ENCODE measurements around the gene DPY30.
"Not testable (repeated sequence)": the region's sequence is repeated elsewhere in the genome, so short reads cannot be mapped to it uniquely, and the experiment has no call there.

Gene DPY30
- total RNA-seq: 11.4 reads per million, percentile 34 among the genes with 10 or more reads in this experiment

DNA sequence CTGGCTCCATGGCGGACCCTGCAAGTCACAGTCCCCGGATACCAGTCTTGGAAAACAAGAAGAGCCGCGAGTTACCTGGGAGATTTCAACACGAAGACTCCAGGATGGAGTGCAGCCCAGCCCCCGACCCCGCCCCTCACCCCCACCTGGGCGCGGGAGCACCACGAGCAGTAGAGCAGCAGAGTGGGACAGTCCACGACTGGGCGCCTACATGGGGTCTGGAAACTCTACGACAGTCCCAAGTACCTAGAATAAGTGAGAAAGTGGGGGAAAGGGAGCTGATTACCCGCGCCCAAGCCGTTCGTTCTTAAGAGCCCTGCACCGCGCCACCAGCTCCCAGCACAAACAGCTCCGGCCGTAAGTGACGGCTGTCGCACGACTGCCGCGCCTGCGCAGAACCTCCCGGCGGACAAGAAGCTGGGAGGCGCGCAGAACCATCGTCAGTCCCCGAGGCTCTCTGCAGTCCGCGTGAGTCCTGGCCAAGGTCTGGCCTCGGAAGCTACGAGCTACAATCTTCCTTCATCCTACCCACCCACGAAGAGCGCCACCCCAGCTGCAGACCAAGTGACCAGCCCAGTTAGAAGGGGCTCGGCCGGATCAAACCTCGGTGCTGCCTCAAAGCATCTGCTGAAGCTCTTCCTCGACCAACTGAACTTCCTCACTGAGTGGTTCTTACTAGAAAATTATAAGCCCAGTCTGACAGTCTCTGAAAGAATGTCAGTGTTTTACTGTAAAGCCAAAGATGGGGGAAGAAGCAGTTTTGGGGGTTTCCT, at the start of gene DPY30:
Gene DPY30, minus strand, starts transcription at position 359 of the 773 bp plus-strand sequence. Its CDS starts 349 bp downstream, at position 10.
- DNase-seq: peak; percentile 87

DNA sequence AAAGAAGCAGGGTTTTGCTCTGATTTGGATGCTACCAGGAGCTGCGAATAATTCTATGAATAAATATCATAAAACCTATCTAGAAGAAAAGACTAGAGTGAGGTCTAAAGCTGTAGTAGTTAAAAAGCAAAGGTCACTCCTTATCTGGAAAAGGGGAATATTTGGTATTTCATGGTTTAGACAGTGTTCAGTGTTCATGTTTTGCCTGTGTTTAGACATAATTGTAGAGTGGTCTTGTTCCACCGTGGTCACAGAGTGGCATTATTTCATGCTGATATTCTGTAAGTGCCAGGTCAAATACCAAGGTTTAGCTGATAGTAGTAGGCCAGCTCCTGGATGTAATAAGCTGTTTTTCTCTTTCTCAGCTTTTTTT, 34.5 kb upstream of the DPY30 start:
- DNase-seq: no peak

DNA sequence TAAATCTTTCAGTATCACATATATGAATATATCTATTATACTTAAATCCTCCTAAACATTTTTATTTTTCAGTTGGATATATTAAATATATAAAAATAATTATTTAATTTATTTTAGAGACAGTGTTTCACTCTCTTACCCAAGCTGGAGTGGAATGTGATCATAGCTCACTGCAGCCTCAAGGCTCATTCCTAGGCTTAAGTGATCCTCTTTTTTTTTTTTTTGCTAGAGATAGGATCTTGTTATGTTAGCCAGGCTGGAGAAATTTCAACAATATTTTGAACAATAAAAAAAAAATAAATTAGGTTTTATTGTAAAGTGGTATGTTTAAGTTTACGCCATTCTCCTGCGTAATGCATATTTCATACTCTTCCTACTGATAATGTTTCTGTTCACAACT, 27.9 kb upstream of the DPY30 start:
- no peak for DNase-seq

DNA sequence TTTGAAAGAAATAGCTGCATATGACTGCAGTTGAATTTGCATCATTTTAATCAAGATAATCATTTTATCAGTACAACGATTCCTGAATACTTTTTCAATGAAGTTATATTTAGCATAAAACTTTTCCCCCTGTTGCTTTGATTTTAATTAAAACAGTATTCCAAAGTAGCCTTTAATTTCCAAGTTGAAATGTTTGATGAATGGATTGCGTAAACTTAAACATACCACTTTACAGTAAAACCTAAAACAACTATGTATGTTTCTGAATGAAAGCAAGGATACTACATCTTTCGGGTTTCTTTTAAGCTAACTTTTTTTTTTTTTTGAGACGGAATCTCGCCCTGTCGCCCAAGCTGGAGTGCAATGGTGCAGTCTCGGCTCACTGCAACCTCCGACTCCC, 25.1 kb upstream of the DPY30 start:
- DNase-seq: no peak

DNA sequence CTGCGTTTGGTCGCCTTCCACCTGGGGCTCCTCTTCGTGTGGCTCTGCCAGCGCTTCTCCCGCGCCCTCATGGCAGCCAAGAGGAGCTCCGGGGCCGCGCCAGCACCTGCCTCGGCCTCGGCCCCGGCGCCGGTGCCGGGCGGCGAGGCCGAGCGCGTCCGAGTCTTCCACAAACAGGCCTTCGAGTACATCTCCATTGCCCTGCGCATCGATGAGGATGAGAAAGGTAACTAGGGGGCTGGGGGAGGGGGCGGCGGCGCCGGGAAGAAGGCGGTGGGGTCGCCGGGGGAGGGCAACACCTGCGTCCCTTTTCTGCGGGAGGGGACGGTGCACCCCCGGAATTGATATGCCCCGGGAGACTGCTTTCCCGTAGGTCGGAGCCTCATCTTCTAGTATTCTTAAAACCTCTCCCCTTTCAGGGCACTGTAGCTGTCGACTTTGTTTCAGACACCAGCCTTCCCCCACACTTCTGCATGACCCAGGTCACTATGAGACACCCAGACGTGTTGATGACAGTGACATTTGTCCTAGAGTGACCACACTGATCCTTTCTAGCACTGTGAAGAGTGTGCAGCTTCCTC, 24.5 kb upstream of the DPY30 start:
- no peak for DNase-seq

DNA sequence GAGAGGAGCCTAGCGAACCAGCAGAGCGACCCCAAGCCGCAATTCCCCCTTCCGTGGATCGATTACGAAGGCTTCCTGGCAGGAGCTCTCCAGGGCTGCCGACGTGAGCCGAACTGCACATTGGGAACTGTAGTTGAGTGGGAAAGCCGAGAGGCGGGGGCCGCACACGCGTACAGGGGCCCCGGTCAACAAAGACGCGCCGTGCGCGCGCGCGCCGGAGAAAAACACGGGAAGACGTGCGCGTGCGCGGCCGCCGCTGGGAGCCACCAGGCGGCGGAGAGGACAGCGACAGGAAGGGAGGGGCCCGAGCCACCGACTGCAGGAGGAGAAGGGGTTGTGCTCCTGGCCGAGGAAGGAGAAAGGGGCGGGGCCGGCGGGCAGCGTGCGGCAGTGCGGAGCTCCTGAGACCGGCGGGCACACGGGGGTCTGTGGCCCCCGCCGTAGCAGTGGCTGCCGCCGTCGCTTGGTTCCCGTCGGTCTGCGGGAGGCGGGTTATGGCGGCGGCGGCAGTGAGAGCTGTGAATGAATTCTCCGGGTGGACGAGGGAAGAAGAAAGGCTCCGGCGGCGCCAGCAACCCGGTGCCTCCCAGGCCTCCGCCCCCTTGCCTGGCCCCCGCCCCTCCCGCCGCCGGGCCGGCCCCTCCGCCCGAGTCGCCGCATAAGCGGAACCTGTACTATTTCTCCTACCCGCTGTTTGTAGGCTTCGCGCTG, 23.9 kb upstream of the DPY30 start, which contains the start of gene SPAST:
Gene SPAST, plus strand, starts transcription at position 247 of the 711 bp plus-strand sequence. Its CDS starts 276 bp downstream, at position 523.
- DNase-seq: peak; percentile 94

DNA sequence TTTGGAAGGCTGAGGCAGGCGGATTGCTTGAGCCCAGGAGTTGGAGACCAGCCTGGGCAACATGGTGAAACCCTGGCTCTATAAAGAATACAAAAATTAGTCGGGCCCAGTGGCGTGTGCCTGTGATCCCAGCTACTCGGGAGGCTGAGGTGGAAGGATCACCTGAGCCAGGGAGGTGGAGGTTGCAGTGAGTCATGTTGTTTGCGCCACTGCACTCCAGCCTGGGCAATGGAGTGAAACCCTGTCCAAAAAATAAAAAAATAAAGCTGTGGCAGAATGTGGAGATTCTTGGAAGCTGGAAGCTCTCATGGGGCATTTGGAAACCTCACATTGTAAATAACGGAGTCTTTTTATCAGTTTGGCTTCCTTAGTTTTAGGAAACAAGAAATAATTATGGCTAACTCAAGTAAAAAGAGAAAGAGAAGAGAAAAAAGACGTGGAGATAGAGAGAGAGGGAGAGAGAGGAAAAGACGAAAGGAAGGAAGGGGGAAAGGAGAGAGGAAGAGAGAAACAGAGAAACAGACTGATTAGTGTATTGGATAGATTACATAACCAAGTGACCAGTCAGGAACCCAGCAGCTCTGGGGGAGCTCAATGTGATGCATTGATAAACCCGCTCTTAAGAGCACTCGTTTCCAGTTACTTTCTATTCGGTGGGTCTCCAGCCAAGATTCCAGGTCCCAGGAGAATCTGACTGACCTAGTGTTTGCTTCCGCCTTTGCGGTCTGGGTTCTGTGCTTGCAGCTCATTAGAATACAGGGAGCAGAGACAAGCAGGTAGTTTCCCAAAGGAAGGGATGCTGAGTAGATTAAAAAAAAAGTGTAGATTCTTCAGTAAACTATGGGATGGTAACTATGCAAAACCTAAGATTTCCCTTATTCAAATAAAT, 22.6 kb upstream of the DPY30 start:
- no peak for DNase-seq

DNA sequence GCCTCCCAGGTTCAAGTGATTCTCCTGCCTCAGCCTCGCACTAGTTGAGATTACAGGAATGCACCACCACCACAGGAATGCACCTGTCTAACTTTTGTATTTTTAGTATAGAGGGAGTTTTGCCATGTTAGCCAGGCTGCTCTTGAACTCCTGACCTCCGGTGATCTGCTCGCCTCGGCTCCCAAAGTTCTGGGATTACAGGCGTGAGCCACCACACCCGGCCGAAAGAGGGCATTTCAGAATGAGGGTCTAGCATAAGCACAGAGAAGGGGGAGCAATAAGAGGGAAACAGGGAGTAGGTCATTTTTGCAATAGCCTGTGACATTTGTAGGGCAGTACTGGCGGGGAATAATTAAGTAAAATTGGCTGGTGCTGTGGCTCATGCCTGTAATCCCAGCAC, 21.8 kb upstream of the DPY30 start:
- no peak for DNase-seq

DNA sequence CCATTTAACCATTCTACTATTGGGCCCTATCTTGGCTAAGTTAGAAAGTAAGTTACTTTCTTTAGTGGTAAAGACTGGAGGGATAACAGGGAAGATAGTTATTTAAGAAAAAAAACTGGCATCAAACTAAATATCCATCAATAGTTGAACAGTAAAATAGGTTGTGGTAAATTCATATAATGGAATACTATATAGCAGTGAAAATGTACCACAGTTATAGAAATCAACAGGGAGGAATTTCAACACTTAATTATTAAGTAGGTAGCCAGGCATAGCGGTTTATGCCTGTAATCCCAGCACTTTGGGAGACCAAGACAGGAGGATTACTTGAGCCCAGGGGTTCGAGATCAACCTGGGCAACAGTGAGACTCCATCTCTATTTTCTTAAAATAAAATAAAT, 20.7 kb upstream of the DPY30 start:
- no peak for DNase-seq

DNA sequence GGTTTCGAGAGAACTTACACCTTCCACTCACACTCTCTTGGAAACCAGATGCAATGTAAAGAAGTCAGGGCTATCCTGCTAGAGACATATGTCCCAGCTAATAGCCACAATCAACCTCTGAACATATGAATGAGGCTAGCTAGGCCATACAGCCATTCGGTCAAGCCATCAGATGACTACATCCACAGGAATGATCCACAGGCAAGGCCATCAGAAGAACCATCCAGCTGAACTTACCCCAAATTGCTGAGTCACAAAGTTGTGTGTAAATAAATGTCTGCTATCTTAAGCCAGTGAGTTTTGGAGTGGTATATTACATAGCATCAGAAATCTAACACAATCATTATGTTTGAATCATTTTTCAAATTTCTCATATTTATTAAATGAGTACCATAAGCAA, 18.5 kb upstream of the DPY30 start:
- no peak for DNase-seq

DNA sequence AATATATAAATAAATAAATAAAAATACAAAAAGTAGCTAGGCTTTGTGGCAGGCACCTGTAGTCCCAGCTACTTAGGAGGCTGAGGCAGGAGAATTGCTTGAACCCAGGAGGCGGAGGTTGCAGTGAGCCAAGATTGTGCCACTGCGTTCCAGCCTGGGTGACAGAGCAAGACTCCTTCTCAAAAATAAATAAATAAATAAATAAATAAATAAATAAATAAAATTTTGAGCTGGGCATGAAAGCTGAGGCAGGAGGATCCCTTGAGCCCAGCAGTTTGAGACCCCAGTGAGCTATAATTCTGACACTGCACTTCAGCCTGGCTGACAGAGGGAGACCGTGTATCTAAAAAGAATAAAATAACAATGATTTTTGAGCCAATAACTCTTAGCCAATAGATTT, 15.0 kb upstream of the DPY30 start:
- not testable (repeated sequence) for DNase-seq

DNA sequence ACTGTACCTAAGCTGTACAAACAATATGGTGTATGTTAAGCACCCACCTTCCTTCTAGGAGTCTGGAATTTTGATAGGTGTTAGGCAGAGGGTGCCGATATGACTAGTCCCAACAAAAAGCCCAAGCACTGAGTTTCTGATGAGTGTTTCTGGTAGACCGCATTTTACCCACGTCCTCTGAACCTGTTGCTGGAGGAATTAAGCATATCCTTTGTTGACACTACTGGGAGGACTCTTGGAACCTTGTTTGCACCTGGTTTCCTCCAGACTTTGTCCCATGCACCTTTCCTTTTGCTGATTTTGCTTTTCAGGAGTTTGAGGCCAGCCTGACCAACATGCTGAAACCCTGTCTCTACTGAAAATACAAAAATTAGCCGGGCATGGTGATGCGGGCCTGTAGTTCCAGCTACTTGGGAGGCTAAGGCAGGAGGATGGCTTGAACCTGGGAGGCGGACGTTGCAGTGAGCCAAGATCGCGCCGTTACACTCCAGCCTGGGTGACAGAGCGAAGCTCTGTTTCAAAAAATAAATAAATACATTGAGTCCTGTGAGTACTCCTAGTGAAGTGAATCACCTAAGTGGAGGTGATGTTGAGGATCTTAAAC, 12.3 kb upstream of the DPY30 start:
- DNase-seq: no peak

DNA sequence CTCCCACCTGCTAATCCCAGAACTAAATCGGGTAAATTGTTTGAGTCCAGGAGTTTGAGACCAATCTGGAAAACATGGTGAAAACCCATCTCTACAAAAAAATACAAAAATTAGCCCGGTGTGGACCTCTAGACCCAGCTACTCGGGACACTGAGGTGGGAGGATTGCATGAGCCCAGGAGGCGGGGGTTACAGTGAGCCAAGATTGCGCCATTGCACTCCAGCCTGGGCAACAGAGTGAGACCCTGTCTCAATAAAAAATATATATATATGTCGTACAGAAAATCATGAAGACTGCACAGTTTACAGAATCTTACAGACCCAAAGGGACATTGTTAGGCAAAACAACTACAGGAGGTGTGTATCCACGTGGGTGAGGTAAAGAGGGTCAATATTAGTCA, 4.0 kb upstream of the DPY30 start:
- no peak for DNase-seq

DNA sequence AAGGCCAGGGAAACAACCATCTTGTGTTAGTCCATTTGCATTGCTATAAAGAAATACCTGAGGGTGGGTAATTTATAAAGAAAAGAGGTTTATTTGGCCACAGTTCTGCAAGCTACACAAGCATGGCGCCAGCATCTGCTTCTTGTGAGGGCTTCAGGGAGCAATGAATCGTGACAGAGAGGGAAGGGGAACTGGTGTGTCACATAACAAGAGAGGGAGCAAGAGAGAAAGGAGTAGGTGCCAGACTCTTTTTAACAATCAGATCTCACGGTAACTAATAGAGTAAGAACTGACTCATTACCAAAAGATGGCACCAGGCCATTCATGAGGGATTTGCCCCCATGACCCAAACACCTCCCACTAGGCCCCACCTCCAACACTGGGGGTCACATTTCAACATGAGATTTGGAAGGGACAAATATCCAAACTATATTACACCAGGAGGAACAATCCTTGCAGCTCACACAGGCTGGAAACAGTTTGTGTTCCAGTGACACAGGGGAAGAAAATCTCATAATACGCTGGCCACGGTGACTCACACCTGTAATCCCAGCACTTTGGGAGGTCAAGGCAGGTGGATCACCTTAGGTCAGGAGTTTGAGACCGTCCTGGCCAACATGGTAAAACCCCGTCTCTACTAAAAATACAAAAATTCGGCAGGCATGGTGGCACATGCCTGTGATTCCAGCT, 5.3 kb downstream of the DPY30 start:
- DNase-seq: not testable (repeated sequence)

DNA sequence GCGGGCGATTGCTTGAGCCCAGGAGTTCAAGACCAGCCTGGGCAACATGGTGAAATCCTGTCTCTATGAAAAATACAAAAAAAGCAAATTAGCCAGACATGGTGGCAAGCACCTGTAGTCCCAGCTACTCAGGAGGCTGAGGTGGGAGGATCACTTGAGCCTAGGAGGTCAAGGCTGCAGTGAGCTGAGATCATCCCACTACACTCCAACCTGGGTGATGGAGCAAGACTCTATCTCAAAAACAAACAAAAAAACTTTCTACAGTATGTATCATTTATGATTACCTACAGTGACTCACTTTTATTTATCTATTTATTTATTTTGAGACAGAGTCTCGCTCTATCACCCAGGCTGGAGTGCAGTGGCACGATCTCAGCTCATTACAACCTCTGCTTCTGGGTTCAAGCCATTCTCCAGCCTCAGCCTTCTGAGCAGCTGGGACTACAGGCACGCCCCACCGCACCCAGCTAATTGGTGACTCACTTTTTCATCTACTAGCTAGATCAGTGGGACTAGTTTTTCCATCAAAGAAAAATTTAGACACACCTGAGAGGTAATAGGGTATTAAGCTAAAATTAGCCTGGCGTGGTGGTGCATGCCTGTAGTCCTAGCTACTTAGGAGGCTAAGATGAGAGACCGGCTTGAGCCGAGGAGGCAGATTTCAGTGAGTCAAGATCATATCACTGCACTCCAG, 20.7 kb downstream of the DPY30 start:
- DNase-seq: not testable (repeated sequence)

DNA sequence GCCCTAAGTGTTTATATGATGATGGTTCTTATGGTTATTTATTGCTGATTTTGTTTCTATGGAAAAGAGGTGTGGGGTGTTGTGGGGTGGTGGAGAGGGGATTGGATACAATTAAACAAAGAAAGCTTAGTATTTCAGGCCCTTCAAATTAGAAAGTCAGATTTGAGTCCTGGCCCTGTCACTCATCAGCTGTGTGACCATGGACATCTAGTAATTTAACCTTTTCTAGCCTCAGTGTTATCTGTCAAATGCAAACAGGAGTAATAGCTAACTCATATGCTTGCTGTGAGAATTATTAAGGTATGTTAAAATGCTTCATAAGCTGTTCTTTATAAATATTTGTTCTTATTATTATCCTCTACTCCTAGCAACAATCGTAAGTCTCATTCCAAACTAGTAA, 26.7 kb downstream of the DPY30 start:
- DNase-seq: no peak

DNA sequence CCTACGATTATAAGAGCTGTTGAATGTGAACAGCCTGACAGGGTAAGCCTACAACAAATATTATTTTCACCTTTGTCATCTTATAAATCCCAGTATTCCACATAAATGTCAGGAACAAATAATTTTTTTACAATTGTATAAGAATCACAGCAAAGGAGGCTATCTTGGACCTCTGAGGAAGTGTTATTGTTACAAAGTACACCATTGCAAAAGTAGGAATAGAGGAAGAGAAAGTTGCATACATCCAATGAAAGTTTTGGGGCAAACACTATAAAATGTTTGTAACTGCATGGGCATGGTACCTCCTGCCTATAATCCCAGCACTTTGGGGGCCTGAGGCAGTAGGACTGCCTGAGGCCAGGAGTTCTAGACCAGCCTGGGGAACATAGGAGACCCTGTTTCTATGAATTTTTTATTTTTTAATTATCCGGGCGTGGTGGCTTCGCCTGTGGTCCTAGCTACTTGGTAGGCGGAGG, 28.1 kb downstream of the DPY30 start:
- no peak for DNase-seq

DNA sequence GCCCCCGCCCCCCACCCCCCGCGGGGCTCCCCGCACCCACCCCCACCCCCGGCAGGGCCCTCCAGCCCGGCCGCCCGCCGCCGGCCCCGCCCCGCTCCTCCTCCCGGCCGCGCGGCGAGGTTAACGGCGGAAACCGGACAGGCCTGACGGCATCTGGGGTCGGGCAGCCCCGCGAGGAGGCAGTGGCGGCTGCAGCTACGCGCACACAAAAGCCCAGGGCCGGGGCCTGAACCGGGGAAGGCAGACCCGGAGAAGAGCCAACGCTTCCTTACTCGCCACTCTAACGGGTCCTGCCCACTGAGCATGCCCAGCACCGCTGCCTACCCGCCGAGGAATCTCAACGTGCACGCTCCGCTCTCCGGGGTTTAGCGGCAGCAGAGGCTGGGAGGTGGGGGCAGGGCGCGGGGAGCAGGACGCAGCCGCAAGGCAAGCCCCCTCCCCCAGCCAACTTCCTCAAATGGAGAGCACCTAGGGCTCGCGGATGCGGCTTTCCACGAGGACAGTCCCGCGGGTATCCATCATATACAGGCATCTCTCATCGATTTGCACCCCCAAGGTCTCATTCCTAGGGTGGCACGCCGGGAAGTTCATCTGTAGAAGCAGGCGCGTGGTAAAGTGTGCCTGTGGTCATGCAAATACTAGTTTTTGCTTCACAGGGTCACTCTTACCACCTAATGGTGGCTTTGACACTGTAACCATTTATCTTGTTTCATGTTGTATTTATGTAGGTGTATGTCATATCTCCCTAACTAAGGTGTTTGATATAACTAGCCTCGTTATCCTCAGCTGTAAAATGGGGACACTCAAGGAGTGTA, 28.7 kb downstream of the DPY30 start, which contains the start of gene MEMO1:
Gene MEMO1, minus strand, starts transcription at position 339 of the 815 bp plus-strand sequence. CDS start 761 bp downstream, outside the sequence.
- peak; percentile 83 for DNase-seq

DNA sequence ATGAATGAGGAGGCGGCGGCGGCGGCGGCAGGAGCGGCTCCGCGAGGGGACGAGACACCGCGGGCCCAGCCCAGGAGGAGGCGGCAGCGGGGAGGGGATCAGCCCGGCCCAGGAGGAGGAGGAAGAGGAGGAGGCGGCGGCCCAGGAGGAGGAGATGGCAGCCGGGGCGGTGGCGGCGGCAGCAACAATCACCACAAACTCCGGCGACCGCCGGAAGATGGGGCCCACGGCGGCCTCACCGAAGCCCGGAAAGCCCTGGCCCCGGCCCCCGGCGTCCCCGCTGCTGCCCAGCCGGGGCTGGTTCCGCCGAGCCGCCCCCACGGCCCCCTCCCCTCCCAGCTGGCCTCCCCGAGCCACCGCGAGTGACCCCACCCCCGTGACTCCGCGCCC, 29.3 kb downstream of the DPY30 start:
- peak; percentile 45 for DNase-seq
